Measurements from ENCODE around the gene PIEZO1.

- TF ChIP-seq CTCF (IDR thresholded peaks at IDR 0.05; ENCODE audit: insufficient read depth, low read depth, low read length): no peak
- TF ChIP-seq EZH2 (IDR thresholded peaks at IDR 0.05; ENCODE audit: insufficient read depth, low read length): no peak
These were observed 111.2 kb downstream of the PIEZO1 start for GRCh38 chr16:88673716-88674379.

All from astrocyte (in vitro differentiated cells and primary cell).